CD14-positive monocyte (primary cell): ENCODE measurements around the gene SMURF2. TPM values are rescaled to one million over a fixed set of nuclear protein-coding genes. Genes with fewer than 3 reads are reported as not detected.

Experiments used
- DNase-seq, 3 donors: peaks; one replicate each; pipeline ENCODE4 v3.0.0-alpha.2; 2011 to 2022
- H2AFZ ChIP-seq: 2 replicates; pipeline ENCODE4 v1.6.0; 2012; ENCODE audit warnings: mild to moderate bottlenecking, low read depth, low read length, inconsistent platforms; ENCODE audit not compliant: insufficient read depth, poor library complexity, severe bottlenecking
- H3K27ac ChIP-seq, 2 donors: 1 replicate in 1 of 2; 2 replicates in 1 of 2; pipeline ENCODE4 v1.5.1; 2012 to 2013; ENCODE audit warnings: low read length in 2 of 2, control low read depth in 1 of 2, inconsistent platforms in 1 of 2, low read depth in 1 of 2, mild to moderate bottlenecking in 1 of 2
- H3K27me3 ChIP-seq, 2 donors: one replicate each; pipeline versions ENCODE4 v1.6.0 to v1.6.1; 2011 to 2013; ENCODE audit warnings: low read length in 2 of 2; ENCODE audit not compliant: control insufficient read depth in 2 of 2, insufficient read depth in 2 of 2
- H3K36me3 ChIP-seq, 2 donors: replicated peaks in 1 of 2; 1 replicate in 1 of 2; 2 replicates in 1 of 2; pipeline versions ENCODE4 v1.5.1 to v1.6.1; 2012 to 2013; ENCODE audit warnings: low read length in 2 of 2, control low read depth in 1 of 2, inconsistent platforms in 1 of 2, mild to moderate bottlenecking in 1 of 2; ENCODE audit not compliant: insufficient read depth in 2 of 2, control insufficient read depth in 1 of 2
- H3K4me1 ChIP-seq, 2 donors: 1 replicate in 1 of 2; 2 replicates in 1 of 2; pipeline versions ENCODE4 v1.5.1 to v1.6.1; 2012 to 2013; ENCODE audit warnings: low read length in 2 of 2, control low read depth in 1 of 2, inconsistent platforms in 1 of 2, mild to moderate bottlenecking in 1 of 2, moderate library complexity in 1 of 2; ENCODE audit not compliant: insufficient read depth in 2 of 2, control insufficient read depth in 1 of 2
- H3K4me2 ChIP-seq: replicated peaks from 2 replicates; pipeline ENCODE3; 2012; ENCODE audit warnings: low read length, moderate library complexity, mild to moderate bottlenecking; ENCODE audit not compliant: poor library complexity, severe bottlenecking; ENCODE audit errors: extremely low read depth
- H3K4me3 ChIP-seq, 3 experiments: fragments of 200-600 bp in 1 of 3; sonication (generic) in 1 of 3; replicated peaks in 1 of 3; 1 replicate in 2 of 3; 2 replicates in 1 of 3; pipeline ENCODE4 v1.5.1; 2011 to 2013; ENCODE audit warnings: low read length in 3 of 3, mild to moderate bottlenecking in 3 of 3, control low read depth in 2 of 3, low read depth in 2 of 3, inconsistent platforms in 1 of 3, moderate library complexity in 1 of 3
- H3K79me2 ChIP-seq: 2 replicates; pipeline ENCODE4 v1.6.0; 2012; ENCODE audit warnings: mild to moderate bottlenecking, control low read depth, inconsistent platforms, low read length, moderate library complexity; ENCODE audit not compliant: insufficient read depth
- H3K9ac ChIP-seq: 2 replicates; pipeline ENCODE4 v1.6.0; 2017; ENCODE audit warnings: low read length, mild to moderate bottlenecking; ENCODE audit not compliant: insufficient read depth, poor library complexity, severe bottlenecking
- H3K9me3 ChIP-seq, 2 donors: replicated peaks in 1 of 2; 1 replicate in 1 of 2; 2 replicates in 1 of 2; pipeline versions ENCODE4 v1.5.1 to v1.6.1; 2012 to 2013; ENCODE audit warnings: low read length in 2 of 2, control low read depth in 1 of 2; ENCODE audit not compliant: control insufficient read depth in 1 of 2, insufficient read depth in 1 of 2
- H4K20me1 ChIP-seq: 2 replicates; pipeline ENCODE4 v1.6.0; 2012; ENCODE audit warnings: mild to moderate bottlenecking, low read length, control low read depth, moderate library complexity; ENCODE audit not compliant: insufficient read depth
- H3K27ac Mint-ChIP-seq, 7 donors: one replicate each; pipeline ENCODE4 v1.8.0; 2020; ENCODE audit warnings: mild to moderate bottlenecking in 7 of 7, mixed read lengths in 7 of 7, moderate library complexity in 6 of 7, inconsistent platforms in 2 of 7
- H3K27me3 Mint-ChIP-seq, 3 donors: one replicate each; pipeline ENCODE4 v1.8.0; 2021 to 2022; ENCODE audit warnings: low read depth in 3 of 3, mild to moderate bottlenecking in 3 of 3, mixed read lengths in 3 of 3, moderate library complexity in 3 of 3, inconsistent platforms in 1 of 3
- H3K36me3 Mint-ChIP-seq, 2 donors: one replicate each; pipeline ENCODE4 v1.8.0; 2020; ENCODE audit warnings: mixed read lengths in 2 of 2, inconsistent platforms in 1 of 2, mild to moderate bottlenecking in 1 of 2
- H3K4me1 Mint-ChIP-seq: one replicate; pipeline ENCODE4 v1.8.0; 2020; ENCODE audit warnings: mild to moderate bottlenecking, mixed read lengths
- H3K4me3 Mint-ChIP-seq, 2 donors: one replicate each; pipeline ENCODE4 v1.8.0; 2020; ENCODE audit warnings: mild to moderate bottlenecking in 2 of 2, mixed read lengths in 2 of 2, moderate library complexity in 1 of 2
- H3K9me3 Mint-ChIP-seq, 7 donors: one replicate each; pipeline ENCODE4 v1.8.0; 2020 to 2022; ENCODE audit warnings: mixed read lengths in 7 of 7, mild to moderate bottlenecking in 6 of 7, moderate library complexity in 6 of 7, inconsistent platforms in 2 of 7
- WGBS: methylation state at CpG from one replicate; pipeline ENCODE4 v1.1.5; 2013; ENCODE audit warnings: missing lambda C conversion rate; ENCODE audit not compliant: insufficient coverage; 5-methylcytosine and 5-hydroxymethylcytosine counted together
- intact Hi-C, 2 donors: fragments of 100-400 bp; cut with micrococcal nuclease; formaldehyde crosslinking; loops; one replicate each; pipeline versions ENCODE4 v1.15.0 to v1.15.1; 2023
- polyA plus RNA-seq, 3 donors: library from polyadenylated mRNA; depleted of rRNA in 1 of 3; unstranded in 2 of 3; stranded (reverse) in 1 of 3; fragments of 300-500 nt in 2 of 3; fragments of >200 nt in 1 of 3; fragmentation: Illumina TruSeq in 2 of 3; gene quantifications; 1 replicate in 2 of 3; 2 replicates in 1 of 3; pipeline ENCODE4 v1.2.3, GENCODE V29; 2012 to 2021
- TF ChIP-seq, protein P1 (sequence below): fragments of 200-600 bp; IDR thresholded peaks from one replicate; pipeline ENCODE4 v1.8.0; 2022; ENCODE audit warnings: antibody characterized with exemption, mild to moderate bottlenecking

SMURF2 gene
- polyA plus RNA-seq, 3 donors: 2.2 to 12.9 (median 4.5) TPM

DNA sequence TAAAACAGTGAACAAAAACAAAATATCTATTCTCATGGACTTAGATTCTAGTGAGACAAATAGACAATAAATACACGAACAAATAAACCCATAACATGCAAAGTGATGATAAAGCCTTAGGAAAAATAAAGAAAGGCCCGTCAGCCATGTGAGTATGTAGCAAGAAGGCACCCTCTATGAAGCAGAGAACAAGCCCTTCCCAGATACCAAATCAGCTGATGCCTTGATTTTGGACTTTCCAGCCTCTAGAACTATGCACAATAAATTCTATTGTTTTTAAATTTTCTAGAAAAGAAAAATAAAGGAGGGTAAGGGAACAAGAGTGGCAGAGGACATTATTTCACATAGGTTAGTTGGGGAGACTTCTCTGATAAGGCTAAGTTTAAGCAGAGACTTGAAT, 40.7 kb upstream of the SMURF2 start:
- Histone ChIP-seq H3K4me2 (no peak overlapping the region), H4K20me1 (no peaks in the 10 kb centered on the region), H3K9me3 (no peaks in the 10 kb centered on the region), H2AFZ (no peak overlapping the region), H3K9ac (no peak overlapping the region), H3K4me1 (peaks cover 19 to 27% of the 10 kb centered on the region in 2 donors), H3K27ac (no peak overlapping the region), H3K36me3 (no peaks in the 10 kb centered on the region), H3K27me3 (no peaks in the 10 kb centered on the region), H3K4me3 (no peak overlapping the region), H3K79me2 (no peaks in the 10 kb centered on the region)
- peaks cover 0 to 4% (median 0%) of the 10 kb centered on the region in 7 donors for H3K9me3 Mint-ChIP-seq
- H3K27me3 Mint-ChIP-seq: peaks cover 0 to 10% (median 6%) of the 10 kb centered on the region in 3 donors
- DNase-seq: no peak
- no CpG with 5 or more reads among the region's 2 CpGs for WGBS
- no peak overlapping the region for H3K27ac Mint-ChIP-seq
- H3K4me3 Mint-ChIP-seq: no peak overlapping the region
- intact Hi-C loops: no loop called here
- peaks cover 34% of the 10 kb centered on the region for H3K4me1 Mint-ChIP-seq
- TF ChIP-seq, protein P1, sequence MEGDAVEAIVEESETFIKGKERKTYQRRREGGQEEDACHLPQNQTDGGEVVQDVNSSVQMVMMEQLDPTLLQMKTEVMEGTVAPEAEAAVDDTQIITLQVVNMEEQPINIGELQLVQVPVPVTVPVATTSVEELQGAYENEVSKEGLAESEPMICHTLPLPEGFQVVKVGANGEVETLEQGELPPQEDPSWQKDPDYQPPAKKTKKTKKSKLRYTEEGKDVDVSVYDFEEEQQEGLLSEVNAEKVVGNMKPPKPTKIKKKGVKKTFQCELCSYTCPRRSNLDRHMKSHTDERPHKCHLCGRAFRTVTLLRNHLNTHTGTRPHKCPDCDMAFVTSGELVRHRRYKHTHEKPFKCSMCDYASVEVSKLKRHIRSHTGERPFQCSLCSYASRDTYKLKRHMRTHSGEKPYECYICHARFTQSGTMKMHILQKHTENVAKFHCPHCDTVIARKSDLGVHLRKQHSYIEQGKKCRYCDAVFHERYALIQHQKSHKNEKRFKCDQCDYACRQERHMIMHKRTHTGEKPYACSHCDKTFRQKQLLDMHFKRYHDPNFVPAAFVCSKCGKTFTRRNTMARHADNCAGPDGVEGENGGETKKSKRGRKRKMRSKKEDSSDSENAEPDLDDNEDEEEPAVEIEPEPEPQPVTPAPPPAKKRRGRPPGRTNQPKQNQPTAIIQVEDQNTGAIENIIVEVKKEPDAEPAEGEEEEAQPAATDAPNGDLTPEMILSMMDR: no peak
- H3K36me3 Mint-ChIP-seq: peaks cover 0 to 4% of the 10 kb centered on the region in 2 donors

DNA sequence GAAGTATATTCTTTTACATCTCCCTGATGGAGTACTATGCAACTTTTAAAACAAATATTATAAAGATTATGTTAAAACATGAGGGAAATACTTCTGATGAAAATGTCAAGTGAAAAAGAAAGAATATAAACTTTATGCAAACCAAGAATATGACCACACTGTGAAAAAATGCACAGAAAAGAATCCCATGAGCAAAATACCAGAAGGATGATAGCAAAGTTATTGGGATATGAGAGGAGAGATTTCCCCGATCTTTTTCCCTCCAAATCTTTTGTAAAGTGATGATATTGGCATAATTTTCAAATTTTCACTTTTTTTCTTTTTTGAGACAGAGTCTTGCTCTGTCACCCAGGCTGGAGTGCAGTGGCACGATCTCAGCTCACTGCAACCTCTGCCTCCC, 36.6 kb upstream of the SMURF2 start:
- Histone ChIP-seq H3K79me2 (no peaks in the 10 kb centered on the region), H3K9ac (no peak overlapping the region), H3K4me3 (no peak overlapping the region), H3K27me3 (no peaks in the 10 kb centered on the region), H3K9me3 (no peaks in the 10 kb centered on the region), H3K27ac (no peak overlapping the region), H3K4me1 (peaks cover 5 to 18% of the 10 kb centered on the region in 2 donors), H3K4me2 (no peak overlapping the region), H3K36me3 (no peaks in the 10 kb centered on the region), H2AFZ (no peak overlapping the region), H4K20me1 (no peaks in the 10 kb centered on the region)
- 100% methylated on average over 1 of the region's 2 CpGs for WGBS
- DNase-seq: no peak
- H3K4me3 Mint-ChIP-seq: no peak overlapping the region
- no peak overlapping the region for H3K27ac Mint-ChIP-seq
- TF ChIP-seq, protein P1: no peak
- no peaks in the 10 kb centered on the region for H3K36me3 Mint-ChIP-seq
- intact Hi-C loops: no loop called here
- H3K4me1 Mint-ChIP-seq: peaks cover 21% of the 10 kb centered on the region
- peaks cover 0 to 4% (median 4%) of the 10 kb centered on the region in 3 donors for H3K27me3 Mint-ChIP-seq
- peaks cover 0 to 4% (median 0%) of the 10 kb centered on the region in 7 donors for H3K9me3 Mint-ChIP-seq
